ENCODE measurements around the gene CAPN7.
A peak's percentile ranks its signal among the peaks of the same experiment; 100 is the strongest.

CAPN7 gene

DNA sequence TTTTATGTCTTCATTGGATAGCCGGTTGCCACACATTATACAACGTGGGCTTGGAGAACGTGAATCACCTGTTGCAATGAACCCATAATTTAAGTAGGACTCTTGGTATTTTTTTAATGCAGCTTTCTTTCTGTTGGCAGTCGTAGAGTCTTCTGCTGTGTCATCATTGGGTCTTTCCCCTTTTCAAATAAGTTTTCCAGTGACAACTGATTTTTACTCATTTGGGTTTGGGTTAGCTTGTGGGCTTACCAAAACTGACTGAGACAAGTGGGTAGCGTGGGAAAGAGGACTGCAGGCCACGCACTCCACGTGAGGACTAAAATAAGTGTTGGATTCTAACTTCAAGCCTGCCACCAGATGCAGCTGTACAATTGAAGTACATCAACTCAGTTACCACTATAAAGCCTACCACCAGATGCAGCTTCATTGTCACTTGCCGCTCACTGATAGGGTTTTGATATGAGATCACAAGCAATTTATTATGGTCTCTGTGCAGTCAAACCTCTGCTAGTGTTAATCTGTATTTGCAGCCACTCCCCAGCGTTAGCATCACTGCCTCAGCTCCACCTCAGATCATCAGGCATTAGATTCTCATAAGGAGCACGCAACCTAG lies 6.4 kb upstream of the CAPN7 start:
- no peak for DNase-seq (ENCODE audit: low read depth in 2 of 2)

DNA sequence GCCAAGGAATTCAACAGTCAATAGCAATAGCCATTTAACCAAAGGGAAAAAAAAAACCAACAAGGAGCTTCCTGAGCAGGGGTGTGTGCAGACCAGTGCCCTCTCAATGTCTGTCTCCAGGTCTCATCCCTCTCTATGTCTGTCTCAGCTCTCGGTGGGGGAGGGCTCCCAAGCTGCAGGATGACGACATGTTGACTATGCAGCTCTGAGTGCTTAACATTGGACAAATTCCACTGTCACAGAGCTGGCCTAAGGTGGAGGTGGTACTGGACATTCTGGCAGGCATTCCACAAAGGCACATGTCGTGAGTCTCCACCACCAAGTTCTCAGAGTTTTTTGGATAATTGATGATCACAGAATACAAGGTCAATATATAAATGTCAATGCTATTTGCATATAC lies 2.0 kb upstream of the CAPN7 start:
- no peak for DNase-seq (ENCODE audit: low read depth in 2 of 2)

DNA sequence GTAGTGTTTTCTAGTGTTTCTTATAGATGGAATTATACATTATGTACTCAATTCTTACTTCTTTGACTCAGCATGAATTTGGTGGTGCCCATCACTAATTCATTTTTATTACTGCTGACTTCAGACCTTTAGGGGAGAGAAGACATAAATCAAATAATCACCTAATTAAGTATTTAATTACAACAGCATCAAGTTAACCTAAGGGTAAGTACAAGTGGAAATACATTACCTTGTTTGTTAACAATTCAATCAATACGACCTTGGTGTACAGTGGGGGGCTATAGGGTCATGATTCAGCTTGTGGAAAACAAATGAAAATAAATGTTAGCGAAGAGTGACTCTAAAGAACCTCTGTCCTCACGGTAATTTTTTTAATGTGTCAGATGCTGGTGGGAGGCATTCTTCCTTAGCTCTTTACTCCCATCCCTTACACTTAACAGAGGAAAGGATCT lies 538 bp upstream of the CAPN7 start:
- no peak for DNase-seq (ENCODE audit: low read depth in 2 of 2)

DNA sequence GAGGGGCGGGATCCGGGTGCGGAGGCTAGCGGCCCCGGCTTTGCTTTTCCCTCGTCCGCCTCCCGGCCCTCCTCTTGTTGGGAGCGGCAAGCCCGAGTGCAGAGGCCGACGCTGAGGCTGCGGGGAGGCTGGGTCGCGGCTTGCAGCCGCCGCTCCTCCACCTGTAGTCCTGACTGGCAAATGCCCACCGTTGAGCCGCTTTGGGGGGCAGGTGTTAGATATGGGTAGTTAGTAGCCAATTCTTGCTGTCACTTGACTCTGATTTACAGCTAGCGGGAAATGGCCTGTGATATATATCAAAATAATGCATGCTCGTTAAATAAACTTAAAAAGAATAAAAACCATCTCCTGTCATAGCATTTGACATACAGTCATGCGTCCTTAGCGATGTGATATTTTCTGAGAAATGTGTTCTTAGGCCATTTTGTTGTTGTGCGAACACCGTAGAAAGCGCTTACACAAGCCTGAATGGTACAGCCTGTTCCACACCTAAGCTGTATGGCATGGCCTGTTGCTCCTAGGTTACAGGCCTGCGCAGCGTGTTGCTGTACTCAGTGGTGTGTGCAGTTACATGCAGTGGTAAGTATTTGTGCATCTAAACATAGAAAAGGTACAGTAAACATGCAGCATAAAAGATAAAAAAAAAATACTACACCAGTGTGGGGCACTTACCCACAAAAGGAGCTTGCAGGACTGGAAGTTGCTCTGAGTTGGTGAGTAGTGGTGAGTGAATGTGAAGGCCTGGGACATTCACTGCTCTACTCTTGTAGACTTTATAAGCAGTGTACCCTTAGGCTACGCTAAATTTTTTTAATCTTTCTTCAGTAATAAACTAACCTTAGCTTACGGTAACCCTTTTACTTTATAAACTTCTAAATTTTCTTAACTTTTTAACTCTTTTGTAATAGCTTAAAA lies 873 bp downstream of the CAPN7 start:
- DNase-seq (ENCODE audit: low read depth in 2 of 2): no peak

DNA sequence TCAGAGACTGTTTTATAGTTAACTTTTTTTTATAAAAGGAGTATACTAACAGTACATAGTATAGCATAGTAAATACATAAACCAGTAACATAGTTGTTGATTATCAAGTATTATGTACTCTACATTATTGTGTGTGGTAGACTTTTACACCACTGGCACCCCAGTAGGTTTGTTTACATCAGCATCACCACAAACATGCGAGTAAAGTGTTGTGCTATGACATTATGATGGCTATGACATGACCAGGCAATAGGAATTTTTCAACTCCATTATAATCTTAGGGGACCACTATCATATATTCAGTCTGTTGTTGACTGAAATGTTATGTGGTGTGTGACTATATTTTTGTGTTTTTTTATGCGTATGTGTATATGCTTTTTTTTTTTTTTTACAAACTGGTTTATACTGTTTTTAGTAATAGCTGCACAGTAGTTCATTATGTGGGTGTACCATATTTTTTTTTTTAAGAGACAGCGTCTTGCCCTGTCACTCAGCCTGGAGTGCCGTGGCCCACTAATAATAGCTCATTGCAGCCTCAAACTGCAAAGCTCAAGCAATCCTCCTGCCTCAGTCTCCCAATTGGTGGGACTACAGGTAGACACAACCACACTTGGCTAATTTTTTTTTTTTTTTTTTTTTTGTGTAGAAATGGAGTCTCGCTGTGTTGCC lies 1.9 kb downstream of the CAPN7 start:
- DNase-seq (ENCODE audit: low read depth in 2 of 2): no peak

DNA sequence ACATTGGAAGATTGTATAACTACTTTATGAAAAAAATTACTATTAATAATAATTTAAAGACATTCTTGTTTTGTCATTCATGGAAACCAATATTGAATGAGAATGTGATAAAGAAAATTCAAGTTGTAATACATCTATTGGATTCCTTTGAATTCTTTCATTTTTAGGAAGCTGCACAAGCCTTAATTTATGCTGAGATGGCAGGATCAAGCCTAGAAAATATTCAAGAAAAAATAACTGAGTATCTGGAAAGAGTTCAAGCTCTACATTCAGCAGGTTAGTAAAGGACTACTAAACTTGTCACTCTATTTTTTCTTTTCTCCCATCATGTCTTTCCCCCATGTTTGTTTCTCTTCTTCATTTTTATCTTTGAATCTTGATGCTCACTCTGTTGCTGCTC lies 5.9 kb downstream of the CAPN7 start:
- DNase-seq (ENCODE audit: low read depth in 2 of 2): no peak

DNA sequence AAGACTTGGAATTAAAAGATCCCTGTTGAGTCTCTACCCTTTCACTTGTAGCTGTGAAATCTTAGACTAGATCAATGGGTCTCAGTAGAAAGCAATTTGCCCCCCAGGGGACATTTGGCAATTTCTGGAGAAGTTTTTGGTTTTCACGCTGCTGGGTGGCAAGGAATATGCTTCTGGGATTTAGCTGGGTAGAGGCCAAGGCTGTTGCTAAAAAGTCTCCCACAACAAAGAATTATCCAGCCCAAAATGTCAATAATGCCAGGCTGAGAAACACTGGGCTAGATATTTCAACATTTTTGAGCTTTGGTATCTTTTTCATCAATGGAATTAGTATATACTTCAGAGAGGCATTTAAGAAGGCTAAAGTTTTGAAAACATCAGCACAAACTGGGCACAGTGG lies 8.7 kb downstream of the CAPN7 start:
- no peak for DNase-seq (ENCODE audit: low read depth in 2 of 2)

DNA sequence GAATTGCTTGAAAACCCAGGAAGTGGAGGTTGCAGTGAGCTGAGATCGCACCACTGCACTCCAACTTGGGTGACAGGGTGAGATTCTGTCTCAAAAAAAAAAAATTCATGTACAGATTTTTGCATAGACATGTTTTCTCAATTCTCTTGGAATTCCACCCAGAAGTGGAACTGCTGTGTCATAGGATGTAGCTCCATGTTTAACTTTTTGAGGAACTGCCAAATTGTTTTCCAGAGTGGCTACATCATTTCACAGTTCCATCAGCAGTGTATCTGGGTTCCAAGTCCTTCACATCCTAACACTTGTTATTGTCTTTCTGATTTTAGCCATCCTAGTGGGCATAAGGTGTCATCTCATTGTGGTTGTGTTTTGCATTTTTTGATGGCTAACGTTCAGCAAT lies 9.9 kb downstream of the CAPN7 start:
- DNase-seq (ENCODE audit: low read depth in 2 of 2): no peak

DNA sequence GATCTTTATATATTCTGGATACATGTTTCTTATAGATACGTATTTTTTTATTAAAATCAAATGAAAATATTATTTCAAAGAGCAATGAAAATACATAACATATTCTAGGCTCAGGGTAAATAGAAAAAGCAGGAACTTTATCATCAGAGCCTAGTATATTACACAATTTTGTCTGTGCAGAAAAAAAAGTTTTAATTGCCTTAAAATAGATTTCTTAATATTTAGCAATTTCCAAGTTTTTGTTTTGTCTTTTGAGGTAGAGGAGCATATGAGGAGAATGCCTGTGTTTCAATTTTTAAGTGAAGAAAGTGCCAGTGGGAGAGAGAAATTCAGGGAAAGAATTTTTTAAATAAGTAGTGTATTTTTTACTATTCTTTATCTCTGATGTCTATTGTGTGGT lies 10.5 kb downstream of the CAPN7 start:
- DNase-seq (ENCODE audit: low read depth in 2 of 2): no peak

DNA sequence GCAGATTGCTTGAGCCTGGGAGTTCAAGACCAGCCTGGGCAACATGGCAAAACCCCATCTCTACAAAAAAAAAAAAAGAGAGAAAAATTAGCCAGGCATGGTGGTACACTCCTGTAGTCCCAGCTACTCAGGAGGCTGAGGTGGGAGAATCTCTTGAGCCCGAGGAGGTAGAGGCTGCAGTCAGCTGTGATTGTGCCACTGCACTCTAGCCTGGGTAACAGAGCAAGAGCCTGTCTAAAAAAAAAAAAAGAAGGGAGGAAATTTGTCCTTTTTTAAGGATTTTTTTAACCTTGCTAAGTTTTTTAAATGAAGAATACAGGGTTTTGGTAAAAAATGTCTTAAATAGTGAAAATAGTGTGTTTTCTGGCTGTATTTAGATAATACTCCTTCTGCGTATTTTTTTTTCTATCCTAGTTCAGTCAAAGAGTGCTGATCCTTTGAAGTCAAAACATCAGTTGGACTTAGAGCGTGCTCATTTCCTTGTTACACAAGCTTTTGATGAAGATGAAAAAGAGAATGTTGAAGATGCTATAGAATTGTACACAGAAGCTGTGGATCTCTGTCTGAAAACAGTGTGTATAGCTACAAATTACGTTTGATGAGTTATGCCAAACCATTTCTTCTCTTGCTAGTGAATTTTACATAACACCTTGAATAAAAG lies 11.1 kb downstream of the CAPN7 start:
- no peak for DNase-seq (ENCODE audit: low read depth in 2 of 2)

DNA sequence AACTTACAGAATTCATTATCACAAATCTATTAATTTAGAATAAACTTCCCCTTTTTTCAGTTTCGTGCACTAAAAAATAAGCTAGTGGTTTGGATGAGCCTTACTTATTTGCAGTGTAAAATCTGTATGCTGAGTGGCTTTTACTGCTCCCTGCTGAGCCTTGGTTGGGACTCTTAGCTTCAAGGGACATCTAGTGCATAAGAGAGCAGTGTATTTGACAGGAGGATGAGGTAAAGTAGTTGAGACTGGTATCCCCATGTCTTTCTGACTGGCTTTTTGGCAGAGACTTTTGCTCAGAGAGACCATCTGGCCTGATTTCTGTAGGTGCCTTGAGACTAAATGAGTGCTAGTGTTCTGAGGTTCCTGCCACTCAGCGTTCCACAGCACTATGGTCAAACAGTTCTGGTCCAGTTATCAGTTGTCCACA lies 11.8 kb downstream of the CAPN7 start:
- no peak for DNase-seq (ENCODE audit: low read depth in 2 of 2)

DNA sequence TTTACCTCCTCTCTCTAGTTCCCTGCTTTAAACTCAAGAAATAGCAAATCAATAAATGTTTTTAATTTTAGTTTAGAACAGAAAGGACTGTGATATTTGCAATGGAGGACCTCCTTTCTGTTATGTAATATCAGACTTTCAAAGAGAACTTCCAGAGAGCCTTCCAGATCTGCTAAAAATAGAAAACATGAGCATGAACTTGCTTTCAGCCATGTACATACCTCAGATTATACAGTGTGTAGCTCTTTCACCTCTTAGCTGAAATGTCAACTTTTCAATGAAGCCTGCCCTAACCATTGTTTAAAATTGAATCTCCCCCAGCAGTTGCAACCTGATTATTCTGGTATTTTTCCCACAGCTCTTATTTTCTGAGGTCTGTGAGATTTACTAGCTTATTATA lies 12.6 kb downstream of the CAPN7 start:
- no peak for DNase-seq (ENCODE audit: low read depth in 2 of 2)

DNA sequence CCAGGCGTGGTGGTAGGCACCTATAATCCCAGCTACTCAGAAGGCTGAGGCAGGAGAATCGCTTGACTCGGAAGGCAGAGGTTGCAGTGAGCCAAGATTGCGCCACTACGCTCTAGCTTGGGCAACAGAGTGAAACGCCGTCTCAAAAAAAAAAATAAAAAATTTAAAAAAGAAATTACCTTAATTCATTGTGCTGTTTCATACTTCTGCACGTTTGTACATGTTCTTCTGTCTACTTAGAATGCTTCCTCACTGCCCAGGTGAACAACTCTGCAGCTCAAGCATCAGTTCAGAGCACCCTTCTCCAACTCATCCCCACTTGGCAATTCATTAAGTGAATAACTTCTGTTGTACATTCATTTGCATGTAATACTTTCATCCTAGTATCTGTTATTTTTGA lies 14.0 kb downstream of the CAPN7 start:
- no peak for DNase-seq (ENCODE audit: low read depth in 2 of 2)

DNA sequence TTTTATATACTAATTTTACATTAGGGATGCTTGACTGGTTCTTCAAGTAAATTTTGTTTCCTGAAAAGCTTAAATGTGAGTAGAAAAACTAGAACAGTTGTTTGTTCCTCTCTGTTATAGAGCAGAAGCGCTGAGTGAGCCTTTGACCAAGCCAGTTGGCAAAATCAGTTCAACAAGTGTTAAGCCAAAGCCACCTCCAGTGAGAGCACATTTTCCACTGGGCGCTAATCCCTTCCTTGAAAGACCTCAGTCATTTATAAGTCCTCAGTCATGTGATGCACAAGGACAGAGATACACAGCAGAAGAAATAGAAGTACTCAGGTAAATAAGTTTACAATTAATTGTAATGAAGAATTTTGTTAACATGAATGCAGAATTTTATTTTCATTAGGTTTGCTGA lies 14.6 kb downstream of the CAPN7 start:
- no peak for DNase-seq (ENCODE audit: low read depth in 2 of 2)

DNA sequence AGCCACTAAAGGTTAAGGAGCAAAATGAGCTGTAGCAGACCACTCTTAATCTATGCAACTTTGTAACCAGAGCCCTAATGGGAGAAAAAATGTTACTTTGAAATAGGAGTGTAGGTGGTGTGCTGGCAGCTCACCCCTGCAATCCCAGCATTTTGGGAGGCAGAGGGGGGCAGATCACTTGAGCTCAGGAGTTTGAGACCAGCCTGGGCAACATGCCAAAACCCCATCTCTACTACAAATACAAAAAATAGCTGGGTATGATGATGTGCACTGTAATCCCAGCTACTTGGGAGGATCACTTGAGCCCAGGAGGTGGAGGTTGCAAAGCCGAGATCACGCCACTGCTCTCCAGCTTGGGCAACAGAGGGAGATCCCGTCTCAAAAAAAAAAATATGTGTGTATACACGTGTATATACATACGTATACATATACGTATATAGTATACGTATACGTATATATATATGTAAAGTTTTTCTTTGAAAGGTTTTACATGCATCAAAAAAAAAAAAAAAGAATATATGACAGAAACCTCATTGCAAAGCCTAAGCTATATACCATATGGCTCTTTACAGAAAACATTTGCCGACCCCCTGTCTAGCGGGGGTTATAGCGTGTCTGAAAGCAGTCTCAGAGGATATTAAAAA lies 15.7 kb downstream of the CAPN7 start:
- no peak for DNase-seq (ENCODE audit: low read depth in 2 of 2)

DNA sequence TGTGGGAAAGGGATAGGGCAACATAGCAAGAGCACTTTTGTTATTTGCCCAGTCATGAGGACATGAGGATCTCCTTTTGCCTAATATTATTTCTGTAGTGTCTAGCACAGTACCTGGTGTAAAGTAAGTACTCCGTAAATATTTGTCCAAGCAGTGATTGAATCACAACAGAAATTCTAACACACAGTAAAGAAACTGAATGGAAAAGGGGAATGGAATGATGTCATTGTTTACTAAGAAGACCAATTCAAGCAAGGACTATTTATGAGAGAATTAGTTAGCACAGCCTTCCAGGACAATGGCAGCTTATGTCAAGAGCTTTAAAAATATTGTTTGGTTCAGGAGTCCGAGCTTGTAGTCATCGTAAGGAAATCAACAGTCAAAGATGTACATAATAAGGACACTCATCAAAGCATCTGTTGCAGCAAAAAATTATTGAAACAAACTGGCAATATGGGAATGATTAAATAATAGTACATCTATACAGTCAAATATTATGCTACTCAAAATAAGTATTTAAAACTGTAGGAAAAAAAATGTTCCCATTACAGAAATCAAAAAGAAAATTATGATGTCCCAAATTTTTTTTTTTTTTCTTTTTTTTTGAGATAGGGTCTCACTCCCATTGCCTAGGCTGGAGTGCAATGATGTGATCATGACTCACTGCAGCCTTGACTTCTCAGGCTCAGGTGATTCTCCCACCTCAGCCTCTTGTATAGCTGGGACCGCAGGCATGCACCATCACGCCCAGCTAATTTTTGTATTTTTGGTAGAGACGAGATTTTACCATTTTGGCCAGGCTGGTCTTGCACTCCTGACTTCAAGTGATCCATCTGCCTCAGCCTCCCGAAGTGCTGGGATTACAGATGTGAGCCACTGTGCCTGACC lies 17.9 kb downstream of the CAPN7 start:
- no peak for DNase-seq (ENCODE audit: low read depth in 2 of 2)

DNA sequence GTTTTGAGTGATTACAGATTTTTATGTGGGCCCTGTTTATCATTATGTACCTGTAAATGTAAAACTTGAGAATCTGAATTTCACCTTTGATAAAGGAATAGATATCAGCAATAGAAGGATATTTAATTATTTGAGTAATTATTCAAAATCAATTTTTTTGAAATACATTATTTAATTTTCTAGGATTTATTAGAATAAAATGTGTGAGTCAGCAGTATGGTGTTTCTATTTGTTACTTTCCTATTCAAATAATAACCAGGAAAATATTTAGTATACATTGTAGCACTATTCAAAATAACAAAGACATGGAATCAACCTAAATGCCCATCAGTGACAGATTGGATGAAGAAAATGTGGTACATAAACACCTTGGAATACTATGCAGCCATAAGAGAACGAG lies 22.1 kb downstream of the CAPN7 start:
- no peak for DNase-seq (ENCODE audit: low read depth in 2 of 2)

DNA sequence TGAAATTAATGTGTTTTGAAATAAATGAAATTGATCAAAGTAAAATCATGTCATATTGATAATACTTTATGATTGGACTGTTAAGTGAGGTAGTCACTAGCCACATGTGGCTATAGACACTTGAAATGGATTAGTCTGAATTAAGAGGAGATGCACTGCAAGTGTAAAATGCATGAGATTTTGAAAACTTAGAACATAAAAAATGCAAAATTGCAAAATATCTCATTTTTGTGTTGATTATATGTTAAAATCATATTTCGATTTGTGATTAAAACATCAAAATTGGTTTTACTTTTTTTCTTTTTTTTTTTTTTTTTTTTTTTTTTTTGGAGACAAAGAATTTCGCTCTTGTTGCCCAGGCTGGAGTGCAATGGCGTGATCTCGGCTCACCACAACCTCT lies 23.2 kb downstream of the CAPN7 start:
- no peak for DNase-seq (ENCODE audit: low read depth in 2 of 2)

DNA sequence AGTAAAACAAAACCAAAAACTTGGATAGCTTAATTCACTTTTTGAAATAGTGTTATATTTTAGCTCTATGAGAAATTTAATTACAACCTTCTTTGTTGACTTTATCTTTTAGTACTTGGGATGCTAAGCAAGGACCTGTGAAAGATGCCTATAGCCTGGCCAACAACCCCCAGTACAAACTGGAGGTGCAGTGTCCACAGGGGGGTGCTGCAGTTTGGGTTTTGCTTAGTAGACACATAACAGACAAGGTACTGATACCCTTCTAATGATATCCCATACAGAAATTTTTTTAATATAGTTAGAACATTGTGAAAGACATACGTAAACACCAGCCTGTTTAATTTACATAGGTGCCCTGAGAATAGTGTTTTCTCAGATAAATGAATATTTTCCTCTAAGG lies 35.3 kb downstream of the CAPN7 start:
- DNase-seq (ENCODE audit: low read depth in 2 of 2): peak in 1 of 2 donors; percentile 21

DNA sequence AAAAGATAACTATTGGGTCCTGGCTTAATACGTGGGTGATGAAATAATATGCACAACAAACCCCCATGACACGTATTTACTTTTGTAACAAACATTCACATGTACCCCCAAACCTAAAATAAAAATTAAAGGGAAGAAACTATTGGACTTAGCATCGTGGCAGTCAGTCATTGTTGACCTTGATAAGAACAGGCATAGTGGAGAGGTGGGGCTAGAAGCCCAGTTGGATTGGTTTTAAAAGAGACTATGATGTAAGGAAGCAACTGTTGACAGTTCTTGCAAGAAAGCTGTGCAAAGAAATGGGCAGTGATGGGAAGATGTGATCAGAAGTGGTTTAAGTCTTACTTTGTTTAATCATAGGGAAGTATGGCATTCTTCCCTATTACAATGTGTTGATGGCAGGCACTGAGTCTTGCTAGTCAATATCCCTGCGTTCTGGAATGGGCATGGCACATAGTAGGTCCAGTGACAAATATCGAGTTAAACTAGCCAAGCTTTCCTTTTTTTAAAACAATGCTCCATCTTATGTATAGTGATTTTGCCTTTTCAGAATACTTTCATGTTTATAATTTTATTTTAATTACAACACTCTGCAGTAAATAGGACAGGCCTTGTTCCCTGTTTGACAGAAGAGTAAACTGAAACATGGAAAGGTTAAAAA lies 37.9 kb downstream of the CAPN7 start:
- no peak for DNase-seq (ENCODE audit: low read depth in 2 of 2)
